ENCODE results near the gene WNT7A.

The WNT7A gene

DNA sequence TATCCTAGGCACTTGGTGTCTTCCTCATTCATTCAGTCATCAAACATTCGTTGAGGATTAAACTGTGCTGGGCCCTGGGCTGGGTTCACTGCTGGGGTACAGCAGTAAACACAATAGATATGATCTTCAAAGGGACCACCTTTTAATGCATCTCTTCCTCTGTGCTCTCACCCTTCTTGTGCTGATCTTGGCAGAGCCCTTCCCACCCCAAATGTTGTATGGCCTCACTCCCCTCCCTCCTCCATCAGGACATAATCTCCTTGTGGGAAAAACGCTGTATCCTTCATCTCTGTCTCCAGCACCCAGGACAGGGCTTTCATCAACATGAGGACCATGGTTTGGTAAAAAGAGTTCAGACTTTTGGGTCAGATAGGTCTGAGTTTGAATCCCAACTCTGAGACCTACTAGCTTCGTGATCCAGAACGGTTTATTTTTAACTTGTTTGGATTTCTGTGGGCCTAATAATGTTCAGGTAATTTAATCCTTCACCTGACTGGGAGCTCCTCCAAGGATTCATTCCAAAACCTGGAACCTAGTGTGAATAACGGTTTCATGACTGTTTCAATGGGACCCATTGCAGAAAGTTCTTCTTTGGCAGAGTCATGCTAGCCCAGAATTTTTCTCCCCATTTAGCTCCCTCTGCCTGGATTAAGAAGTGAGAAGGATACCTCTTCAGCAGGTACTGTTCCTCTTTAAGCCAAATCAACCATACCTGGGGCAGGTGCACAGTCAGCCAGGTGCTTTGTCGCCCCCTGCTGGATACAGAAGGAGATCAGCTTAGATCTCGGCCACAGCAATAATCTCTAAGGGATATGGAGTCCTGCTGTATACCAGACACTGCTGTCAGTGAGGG lies 5.2 kb upstream of the WNT7A start:
- no peak for FAIRE-seq

GRCh38 chr3:13883681-13884080 lies 3.8 kb upstream of the WNT7A start:
- FAIRE-seq, result no peak

GRCh38 chr3:13882876-13883275 lies 3.0 kb upstream of the WNT7A start:
- no peak for FAIRE-seq

GRCh38 chr3:13881536-13882410 lies 1.9 kb upstream of the WNT7A start:
- no peak for FAIRE-seq

- FAIRE-seq, result no peak
Measured at GRCh38 chr3:13880811-13881156, 913 bp upstream of the WNT7A start.

DNA sequence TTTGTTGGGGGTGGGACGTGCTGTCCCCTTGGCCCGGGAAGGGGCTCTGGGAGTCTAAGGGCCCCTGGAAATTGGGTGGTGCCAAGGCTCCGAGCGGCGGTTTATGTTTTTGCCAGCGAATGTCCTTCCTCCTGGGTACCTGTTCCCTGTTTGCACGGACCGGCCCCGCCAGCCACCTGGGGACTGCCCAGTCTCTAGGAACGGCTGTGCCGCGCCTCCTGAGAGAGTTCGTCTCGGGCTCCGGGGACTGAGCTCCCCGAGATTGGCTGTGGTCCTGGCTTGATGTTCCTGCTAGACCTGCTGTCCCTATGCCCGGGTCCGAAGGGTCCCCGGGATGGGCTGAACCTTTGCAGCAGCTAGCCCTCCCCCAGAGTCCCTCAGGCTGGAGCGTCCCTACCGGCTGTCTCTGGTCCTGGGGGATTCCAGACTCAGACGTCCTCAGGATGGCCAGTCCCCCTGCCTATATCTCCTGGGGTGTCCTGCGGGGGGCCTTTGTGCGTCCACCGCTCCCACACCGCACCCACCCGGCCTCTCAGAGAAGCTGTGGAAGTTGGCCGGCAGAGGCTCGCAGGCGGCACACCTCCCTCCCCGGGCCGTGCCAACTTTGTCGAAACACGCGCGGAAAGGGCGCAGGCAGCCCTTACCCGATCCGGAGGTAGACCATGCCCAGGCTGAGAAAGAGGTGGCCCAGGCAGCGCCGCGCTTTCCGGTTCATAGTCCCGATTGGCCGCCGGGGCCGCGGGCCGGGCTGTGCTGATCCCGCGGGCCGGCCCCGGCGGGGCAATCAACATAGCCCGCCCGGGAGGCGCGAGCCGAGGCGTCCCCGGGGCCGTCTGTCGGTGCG lies 547 bp downstream of the WNT7A start:
- FAIRE-seq, result no peak

- no peak for FAIRE-seq
Measured at GRCh38 chr3:13878281-13879101, 1.4 kb downstream of the WNT7A start.

GRCh38 chr3:13877911-13878280 lies 2.0 kb downstream of the WNT7A start:
- no peak for FAIRE-seq

DNA sequence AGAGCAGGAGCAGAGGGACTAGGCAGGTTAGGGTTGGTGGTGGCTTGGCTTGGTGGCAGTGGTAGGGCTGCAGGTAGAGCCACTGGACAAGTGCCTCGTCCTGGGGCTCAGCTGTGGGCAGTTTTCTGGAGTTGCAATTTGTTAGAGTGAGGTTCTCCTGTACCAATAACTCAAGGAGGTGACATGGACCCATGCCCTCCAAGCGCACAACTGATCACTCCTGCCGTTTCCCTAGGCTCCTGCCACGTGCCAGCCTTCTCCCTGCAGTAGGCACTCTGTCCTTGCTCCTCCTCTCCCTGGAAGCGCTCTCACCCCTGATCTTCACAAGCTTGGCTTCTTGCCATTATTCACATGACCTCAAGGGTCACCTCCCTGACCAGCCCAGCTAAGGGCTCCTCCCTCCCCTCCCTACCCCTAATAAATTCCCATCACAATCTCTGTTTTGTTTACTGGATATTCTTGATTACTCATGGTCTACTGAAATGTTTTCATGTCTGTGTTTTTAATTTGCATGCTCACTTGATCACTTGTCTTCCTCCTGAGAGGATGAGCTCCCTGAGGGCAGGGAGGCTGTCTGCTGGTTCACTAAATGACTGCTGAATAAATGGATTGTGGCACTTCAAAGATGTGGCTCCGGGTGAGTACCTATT lies 3.3 kb downstream of the WNT7A start:
- FAIRE-seq, result no peak

DNA sequence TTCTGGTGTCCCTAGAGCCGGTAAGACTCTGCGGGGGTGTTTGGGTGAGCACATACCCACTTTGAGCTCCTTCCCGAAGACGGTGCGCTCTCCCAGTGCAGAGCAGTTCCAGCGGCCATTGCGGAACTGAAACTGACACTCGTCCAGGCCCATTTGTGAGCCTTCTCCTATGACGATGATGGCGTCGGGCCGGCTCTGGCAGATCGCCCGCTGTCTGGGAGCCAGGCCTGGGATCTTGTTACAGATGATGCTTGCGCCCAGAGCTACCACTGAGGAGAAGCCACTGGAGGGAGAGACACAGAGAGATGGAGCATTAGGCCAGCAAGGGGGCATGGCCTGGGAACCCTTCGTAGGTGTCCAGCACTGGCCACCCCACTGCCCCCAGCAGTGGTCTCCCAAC lies 5.0 kb downstream of the WNT7A start:
- FAIRE-seq, result no peak

GRCh38 chr3:13873818-13874217 lies 6.1 kb downstream of the WNT7A start:
- no peak for FAIRE-seq

GRCh38 chr3:13872451-13872850 lies 7.4 kb downstream of the WNT7A start:
- FAIRE-seq, result no peak

DNA sequence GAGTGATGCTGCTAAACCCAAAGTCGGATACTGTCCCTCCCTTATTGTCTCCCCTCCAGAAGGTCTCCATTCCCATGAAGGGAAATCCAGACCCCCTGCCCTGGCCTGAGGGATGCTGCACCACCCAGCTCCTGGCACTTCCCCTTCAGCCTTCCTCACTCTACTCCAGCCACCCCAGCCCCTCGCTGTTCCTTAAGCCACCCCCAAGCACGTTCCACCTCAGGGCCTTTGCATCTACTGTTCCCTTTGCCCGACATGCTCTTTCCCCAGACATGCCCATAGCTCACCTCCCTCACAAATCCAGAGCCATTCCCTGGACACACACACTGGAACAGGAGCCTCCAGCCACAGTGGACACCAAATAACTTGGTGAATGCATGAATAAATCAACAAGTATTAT lies 8.1 kb downstream of the WNT7A start:
- FAIRE-seq, result no peak

DNA sequence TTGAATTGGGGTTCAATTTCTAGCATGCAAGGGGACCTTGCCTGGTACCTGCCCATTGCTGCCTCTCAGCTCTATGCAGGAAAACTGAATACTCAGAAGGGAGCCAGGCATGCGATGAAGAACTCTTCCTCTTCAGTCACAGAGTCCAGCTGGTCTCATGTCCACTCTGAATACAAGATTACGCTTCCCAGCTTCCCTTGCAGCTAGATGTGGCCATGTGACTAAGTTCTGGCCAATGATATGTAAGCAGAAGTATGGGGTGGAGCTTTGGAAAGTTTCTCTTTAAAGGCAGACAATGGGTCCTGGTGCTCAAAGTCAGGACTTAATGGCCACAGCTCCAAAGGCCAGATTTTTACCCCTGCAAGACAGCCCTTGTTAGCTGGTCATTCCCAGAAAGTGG lies 9.0 kb downstream of the WNT7A start:
- FAIRE-seq, result no peak

GRCh38 chr3:13869761-13870343 lies 10.0 kb downstream of the WNT7A start:
- FAIRE-seq, result no peak

DNA sequence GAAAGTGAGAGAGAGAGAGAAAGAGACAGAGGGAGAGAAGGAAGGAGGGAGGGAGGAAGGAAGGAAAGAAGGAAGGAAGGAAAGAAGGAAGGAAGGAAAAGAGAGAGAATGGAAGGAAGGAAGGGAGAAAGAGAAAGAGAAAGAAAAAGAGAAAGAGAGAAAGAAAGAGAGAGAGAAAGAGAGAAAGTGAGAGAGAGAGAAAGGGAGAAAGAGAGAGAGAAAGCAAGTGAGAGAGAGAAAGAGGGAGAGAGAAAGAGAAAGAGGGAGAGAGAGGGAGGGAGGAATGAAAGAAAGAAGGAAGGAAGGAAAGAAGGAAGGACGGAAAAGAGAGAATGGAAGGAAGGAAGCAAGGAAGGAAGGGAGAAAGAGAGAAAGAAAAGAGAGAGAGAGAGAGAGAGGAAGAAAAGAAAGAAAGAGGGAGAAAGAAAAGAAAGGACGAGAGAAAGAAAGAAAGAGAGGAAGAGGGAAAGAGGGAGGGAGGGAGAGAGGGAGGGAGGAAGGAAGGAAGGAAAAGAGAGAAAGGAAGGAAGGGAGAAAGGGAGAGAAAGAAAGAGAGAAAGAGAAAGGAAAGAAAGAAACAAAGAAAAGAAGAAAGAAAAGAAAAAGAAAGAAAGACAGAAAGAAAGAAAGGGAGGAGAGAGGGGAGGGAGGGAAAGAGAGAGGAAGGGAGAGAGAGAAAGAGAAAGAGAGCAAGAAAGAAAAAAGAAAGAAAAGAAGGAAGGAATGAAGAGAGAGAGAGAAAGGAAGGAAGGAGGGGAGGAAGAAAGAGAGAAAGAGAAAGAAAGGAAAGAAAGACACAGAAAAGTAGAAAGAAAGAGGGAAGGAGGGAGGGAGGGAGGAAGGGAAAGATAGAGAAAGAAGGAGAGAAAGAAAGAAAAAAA lies 10.8 kb downstream of the WNT7A start:
- no peak for FAIRE-seq

GRCh38 chr3:13867732-13868131 lies 12.1 kb downstream of the WNT7A start:
- no peak for FAIRE-seq

- FAIRE-seq, result no peak
Measured at GRCh38 chr3:13866041-13866965, 13.6 kb downstream of the WNT7A start.

GRCh38 chr3:13865581-13865980 lies 14.3 kb downstream of the WNT7A start:
- no peak for FAIRE-seq
